Neural cell (in vitro differentiated cells): ENCODE results near the gene ANKS1A.

Source experiments
- CTCF ChIP-seq: fragments of 450-650 bp; IDR thresholded peaks from 2 replicates; pipeline ENCODE4 v1.5.1; 2014; ENCODE audit warnings: antibody characterized with exemption, mild to moderate bottlenecking, moderate library complexity; ENCODE audit not compliant: poor library complexity, severe bottlenecking
- MXI1 ChIP-seq: fragments of 450-650 bp; conservative IDR thresholded peaks from 2 replicates; pipeline ENCODE4 v1.6.1; 2014; ENCODE audit warnings: antibody characterized with exemption, mild to moderate bottlenecking; ENCODE audit not compliant: poor library complexity, severe bottlenecking

GRCh38 chr6:35083507-35083906 is 194.5 kb downstream of the ANKS1A start:
- no peak for TF ChIP-seq CTCF
- no peak for TF ChIP-seq MXI1
